HCT116 (cell line): ENCODE results near the gene DIAPH3. TPM values are rescaled to one million over a fixed set of nuclear protein-coding genes. Genes with fewer than 3 reads are reported as not detected.

ENCODE experiments used
- ATAC-seq: fragments of 200-7000 bp; cut with Tn5 transposase; 2 replicates; pipeline ENCODE4 v1.9.1; 2020; ENCODE audit warnings: mild to moderate bottlenecking, moderate library complexity
- BruUV-seq: library from RNA; stranded (reverse); fragments of 400-500 nt; replicated peaks from 2 replicates; lab custom pipeline; 2021; lab: Mats Ljungman, UMichigan
- CTCF ChIA-PET: fragments of 300-600 bp; sonication (Branson Sonifier 250); formaldehyde crosslinking; loops from one replicate; lab custom pipeline; 2021; ENCODE audit warnings: antibody characterized with exemption; lab: Charles Lee
- POLR2A ChIA-PET: fragments of 300-600, 350-600 bp; sonication (Branson Sonifier 250); formaldehyde crosslinking; loops from one replicate; lab custom pipeline; 2021; ENCODE audit warnings: antibody characterized with exemption; lab: Charles Lee
- RAD21 ChIA-PET, 2 experiments: fragments of 300-600 bp; sonication (Branson Sonifier 250); formaldehyde crosslinking; loops; one replicate each; lab custom pipeline; 2023; ENCODE audit warnings: low total read pairs in 2 of 2; ENCODE audit not compliant: uncharacterized antibody in 2 of 2, unreplicated experiment in 2 of 2, low non-redundant PET in 1 of 2; lab: Charles Lee
- DNase-seq: peaks from one replicate; pipeline ENCODE4 v3.0.0-alpha.2; 2010; ENCODE audit warnings: low read depth, low spot score
- H2AFZ ChIP-seq: fragments of 200-600 bp; shearing (Covaris generic), sonication (generic); 2 replicates; pipeline ENCODE4 v1.6.1; 2017; ENCODE audit warnings: low read depth, mixed run types, mixed read lengths, antibody characterized with exemption, low read length; ENCODE audit not compliant: poor library complexity, severe bottlenecking
- H3K27ac ChIP-seq: 2 replicates; pipeline ENCODE4 v1.5.1; 2012; ENCODE audit warnings: low read depth, low read length
- H3K27me3 ChIP-seq: fragments of 200-600 bp; sonication (generic); 2 replicates; pipeline ENCODE4 v1.6.1; 2016; ENCODE audit warnings: mixed run types, low read length, mixed read lengths; ENCODE audit not compliant: insufficient read depth
- H3K36me3 ChIP-seq, 2 experiments: fragments of 200-500 bp in 1 of 2; fragments of 200-600 bp in 1 of 2; sonication (Bioruptor generic) in 1 of 2; sonication (generic) in 1 of 2; 2 replicates each; pipeline versions ENCODE4 v1.5.1 to v1.6.1; 2014 to 2016; ENCODE audit warnings: low read length in 2 of 2, inconsistent platforms in 1 of 2, mixed read lengths in 1 of 2, mixed run types in 1 of 2; ENCODE audit not compliant: insufficient read depth in 2 of 2, control insufficient read depth in 1 of 2
- H3K4me1 ChIP-seq, 2 experiments: fragments of 200-600 bp in 1 of 2; sonication (generic) in 1 of 2; 2 replicates each; pipeline versions ENCODE4 v1.5.1 to v1.6.1; 2012 to 2017; ENCODE audit warnings: low read length in 2 of 2, inconsistent platforms in 1 of 2, mild to moderate bottlenecking in 1 of 2, mixed read lengths in 1 of 2, mixed run types in 1 of 2, moderate library complexity in 1 of 2; ENCODE audit not compliant: insufficient read depth in 2 of 2, control insufficient read depth in 1 of 2
- H3K4me2 ChIP-seq: fragments of 200-600 bp; sonication (generic); 2 replicates; pipeline ENCODE4 v1.6.1; 2017; ENCODE audit warnings: mixed run types, low read length, mixed read lengths
- H3K4me3 ChIP-seq, 2 experiments: fragments of 200-600 bp in 1 of 2; sonication (generic) in 1 of 2; replicated peaks in 1 of 2; 2 replicates each; pipeline ENCODE4 v1.5.1; 2011 to 2016; ENCODE audit warnings: low read length in 2 of 2, control low read depth in 1 of 2, low read depth in 1 of 2, mild to moderate bottlenecking in 1 of 2, mixed read lengths in 1 of 2, mixed run types in 1 of 2
- H3K79me2 ChIP-seq: fragments of 200-600 bp; sonication (generic); 2 replicates; pipeline ENCODE4 v1.6.1; 2017; ENCODE audit warnings: mild to moderate bottlenecking, mixed run types, low read length, moderate library complexity, mixed read lengths; ENCODE audit not compliant: insufficient read depth
- H3K9ac ChIP-seq: fragments of 200-600 bp; sonication (generic); 2 replicates; pipeline ENCODE4 v1.6.1; 2016; ENCODE audit warnings: low read length, mixed read lengths
- H3K9me2 ChIP-seq: fragments of 200-600 bp; sonication (generic), shearing (Covaris generic); 2 replicates; pipeline ENCODE4 v1.6.1; 2017; ENCODE audit warnings: mixed run types, mild to moderate bottlenecking, moderate library complexity; ENCODE audit not compliant: insufficient read depth
- H3K9me3 ChIP-seq, 2 experiments: fragments of 200-500 bp in 1 of 2; fragments of 200-600 bp in 1 of 2; sonication (Bioruptor generic) in 1 of 2; sonication (generic) in 1 of 2; 2 replicates each; pipeline ENCODE4 v1.6.1; 2014 to 2017; ENCODE audit warnings: low read length in 2 of 2, mixed read lengths in 2 of 2, inconsistent platforms in 1 of 2, low read depth in 1 of 2, mild to moderate bottlenecking in 1 of 2, mixed run types in 1 of 2, moderate library complexity in 1 of 2; ENCODE audit not compliant: control insufficient read depth in 1 of 2, insufficient read depth in 1 of 2
- H4K20me1 ChIP-seq: fragments of 200-600 bp; sonication (generic), shearing (Covaris generic); 2 replicates; pipeline ENCODE4 v1.6.1; 2017; ENCODE audit warnings: mixed run types, mild to moderate bottlenecking, moderate library complexity; ENCODE audit not compliant: insufficient read depth
- CEBPB ChIP-seq: IDR thresholded peaks from 2 replicates; pipeline ENCODE4 v1.6.1; 2012; ENCODE audit warnings: low read depth
- ELF1 ChIP-seq: IDR thresholded peaks from 2 replicates; pipeline ENCODE4 v1.6.1; 2012; ENCODE audit warnings: low read depth, borderline replicate concordance
- EZH2 ChIP-seq: fragments of 200-600 bp; sonication (generic); IDR thresholded peaks from 2 replicates; pipeline ENCODE4 v1.6.1; 2017; ENCODE audit warnings: antibody characterized with exemption, mixed run types
- EZH2phosphoT487 ChIP-seq: fragments of 200-600 bp; IDR thresholded peaks from 2 replicates; pipeline ENCODE4 v1.6.1; 2018; ENCODE audit warnings: antibody characterized with exemption, borderline replicate concordance
- FOSL1 ChIP-seq: IDR thresholded peaks from 2 replicates; pipeline ENCODE4 v1.6.1; 2012; ENCODE audit warnings: low read depth
- JUND ChIP-seq: IDR thresholded peaks from 2 replicates; pipeline ENCODE4 v1.6.1; 2012
- MAX ChIP-seq: IDR thresholded peaks from 2 replicates; pipeline ENCODE4 v1.6.1; 2012
- POLR2A ChIP-seq: IDR thresholded peaks from 2 replicates; pipeline ENCODE4 v1.7.0; 2011; ENCODE audit warnings: borderline replicate concordance; ENCODE audit not compliant: insufficient read depth, insufficient read length; ENCODE audit errors: extremely low read depth
- POLR2AphosphoS5 ChIP-seq: IDR thresholded peaks from 2 replicates; pipeline ENCODE4 v1.6.1; 2011; ENCODE audit warnings: mild to moderate bottlenecking, low read depth, low read length, moderate library complexity
- REST ChIP-seq: IDR thresholded peaks from 2 replicates; pipeline ENCODE4 v1.6.1; 2012; ENCODE audit warnings: low read depth
- SIN3A ChIP-seq: IDR thresholded peaks from 2 replicates; pipeline ENCODE4 v1.6.1; 2012; ENCODE audit warnings: low read depth
- SP1 ChIP-seq: IDR thresholded peaks from 2 replicates; pipeline ENCODE4 v1.6.1; 2012; ENCODE audit warnings: low read depth
- SRF ChIP-seq: IDR thresholded peaks from 2 replicates; pipeline ENCODE4 v1.6.1; 2012; ENCODE audit warnings: low read depth
- TCF7L2 ChIP-seq: IDR thresholded peaks from 2 replicates; pipeline ENCODE4 v1.7.0; 2011; ENCODE audit warnings: borderline replicate concordance, inconsistent platforms; ENCODE audit not compliant: insufficient read depth, insufficient read length; ENCODE audit errors: extremely low read depth
- YY1 ChIP-seq: IDR thresholded peaks from 2 replicates; pipeline ENCODE4 v1.6.1; 2011; ENCODE audit warnings: low read length, low read depth, moderate library complexity, mild to moderate bottlenecking; ENCODE audit not compliant: insufficient replicate concordance; ENCODE audit errors: extremely low read depth
- ZNF274 ChIP-seq: fragments of 200-500 bp; sonication (Bioruptor generic); IDR thresholded peaks from 2 replicates; pipeline ENCODE4 v1.6.1; 2014; ENCODE audit warnings: mild to moderate bottlenecking, low read depth, low read length, inconsistent platforms
- intact Hi-C: fragments of 100-400 bp; cut with micrococcal nuclease; formaldehyde crosslinking; loops from 2 replicates; pipeline ENCODE4 v1.10.0; 2022
- total RNA-seq: library from RNA; stranded (reverse); gene quantifications from one replicate; pipeline ENCODE4 v1.2.1, GENCODE V29; 2021; ENCODE audit not compliant: unreplicated experiment
- TF ChIP-seq, protein P1 (sequence below): IDR thresholded peaks from 2 replicates; pipeline ENCODE4 v1.6.1; 2011; ENCODE audit warnings: mild to moderate bottlenecking, low read length, moderate library complexity; ENCODE audit not compliant: insufficient replicate concordance; ENCODE audit errors: extremely low read depth
- TF ChIP-seq, protein P2 (sequence below), 3 experiments: fragments of 200-600 bp in 1 of 3; sonication (generic) in 1 of 3; IDR thresholded peaks in 2 of 3; conservative IDR thresholded peaks in 1 of 3; 2 replicates each; pipeline ENCODE4 v1.5.1; 2012 to 2017; ENCODE audit warnings: low read depth in 2 of 3, low read length in 2 of 3, antibody characterized with exemption in 1 of 3, borderline replicate concordance in 1 of 3, control low read depth in 1 of 3, mild to moderate bottlenecking in 1 of 3, mixed read lengths in 1 of 3, mixed run types in 1 of 3, moderate library complexity in 1 of 3; ENCODE audit not compliant: insufficient read depth in 1 of 3
- TF ChIP-seq, protein P3 (sequence below): IDR thresholded peaks from 2 replicates; pipeline ENCODE4 v1.6.1; 2012

Gene DIAPH3
- total RNA-seq, 1 experiment from 2014 or later, result 22.8 TPM

- Histone ChIP-seq H3K9me3 (no peaks in the 10 kb centered on the region), H3K4me3 (no peak overlapping the region), H3K79me2 (no peaks in the 10 kb centered on the region), H2AFZ (no peak overlapping the region), H3K4me2 (no peak overlapping the region), H4K20me1 (no peaks in the 10 kb centered on the region), H3K27ac (no peak overlapping the region), H3K36me3 (no peaks in the 10 kb centered on the region), H3K9ac (no peak overlapping the region), H3K27me3 (no peaks in the 10 kb centered on the region), H3K4me1 (no peaks in the 10 kb centered on the region), H3K9me2 (no peaks in the 10 kb centered on the region)
- TF ChIP-seq POLR2A (no peak), SRF (no peak), EZH2 (no peak), EZH2phosphoT487 (no peak), FOSL1 (no peak), SIN3A (no peak), POLR2AphosphoS5 (no peak), ELF1 (no peak), TCF7L2 (no peak), CEBPB (no peak), REST (no peak), JUND (no peak), SP1 (no peak), YY1 (no peak), MAX (no peak), ZNF274 (no peak)
- TF ChIP-seq, protein P1, sequence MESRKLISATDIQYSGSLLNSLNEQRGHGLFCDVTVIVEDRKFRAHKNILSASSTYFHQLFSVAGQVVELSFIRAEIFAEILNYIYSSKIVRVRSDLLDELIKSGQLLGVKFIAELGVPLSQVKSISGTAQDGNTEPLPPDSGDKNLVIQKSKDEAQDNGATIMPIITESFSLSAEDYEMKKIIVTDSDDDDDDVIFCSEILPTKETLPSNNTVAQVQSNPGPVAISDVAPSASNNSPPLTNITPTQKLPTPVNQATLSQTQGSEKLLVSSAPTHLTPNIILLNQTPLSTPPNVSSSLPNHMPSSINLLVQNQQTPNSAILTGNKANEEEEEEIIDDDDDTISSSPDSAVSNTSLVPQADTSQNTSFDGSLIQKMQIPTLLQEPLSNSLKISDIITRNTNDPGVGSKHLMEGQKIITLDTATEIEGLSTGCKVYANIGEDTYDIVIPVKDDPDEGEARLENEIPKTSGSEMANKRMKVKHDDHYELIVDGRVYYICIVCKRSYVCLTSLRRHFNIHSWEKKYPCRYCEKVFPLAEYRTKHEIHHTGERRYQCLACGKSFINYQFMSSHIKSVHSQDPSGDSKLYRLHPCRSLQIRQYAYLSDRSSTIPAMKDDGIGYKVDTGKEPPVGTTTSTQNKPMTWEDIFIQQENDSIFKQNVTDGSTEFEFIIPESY, result no peak
- TF ChIP-seq, protein P2, sequence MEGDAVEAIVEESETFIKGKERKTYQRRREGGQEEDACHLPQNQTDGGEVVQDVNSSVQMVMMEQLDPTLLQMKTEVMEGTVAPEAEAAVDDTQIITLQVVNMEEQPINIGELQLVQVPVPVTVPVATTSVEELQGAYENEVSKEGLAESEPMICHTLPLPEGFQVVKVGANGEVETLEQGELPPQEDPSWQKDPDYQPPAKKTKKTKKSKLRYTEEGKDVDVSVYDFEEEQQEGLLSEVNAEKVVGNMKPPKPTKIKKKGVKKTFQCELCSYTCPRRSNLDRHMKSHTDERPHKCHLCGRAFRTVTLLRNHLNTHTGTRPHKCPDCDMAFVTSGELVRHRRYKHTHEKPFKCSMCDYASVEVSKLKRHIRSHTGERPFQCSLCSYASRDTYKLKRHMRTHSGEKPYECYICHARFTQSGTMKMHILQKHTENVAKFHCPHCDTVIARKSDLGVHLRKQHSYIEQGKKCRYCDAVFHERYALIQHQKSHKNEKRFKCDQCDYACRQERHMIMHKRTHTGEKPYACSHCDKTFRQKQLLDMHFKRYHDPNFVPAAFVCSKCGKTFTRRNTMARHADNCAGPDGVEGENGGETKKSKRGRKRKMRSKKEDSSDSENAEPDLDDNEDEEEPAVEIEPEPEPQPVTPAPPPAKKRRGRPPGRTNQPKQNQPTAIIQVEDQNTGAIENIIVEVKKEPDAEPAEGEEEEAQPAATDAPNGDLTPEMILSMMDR (IDR thresholded peaks at IDR 0.05 in 2 of 3, conservative IDR thresholded peaks at IDR 0.05 in 1 of 3; ENCODE audit: borderline replicate concordance in 1 of 3, insufficient read depth in 1 of 3, low read depth in 2 of 3, low read length in 2 of 3), result no peak
- TF ChIP-seq, protein P3, sequence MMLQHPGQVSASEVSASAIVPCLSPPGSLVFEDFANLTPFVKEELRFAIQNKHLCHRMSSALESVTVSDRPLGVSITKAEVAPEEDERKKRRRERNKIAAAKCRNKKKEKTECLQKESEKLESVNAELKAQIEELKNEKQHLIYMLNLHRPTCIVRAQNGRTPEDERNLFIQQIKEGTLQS, result no peak
- intact Hi-C loops, result no loop called here
- ChIA-PET RAD21 (no interaction called here), CTCF (no interaction called here), POLR2A (no interaction called here)
- no TSS peak for BruUV-seq
- DNase-seq (no peak), ATAC-seq (no peak)
Observed at GRCh38 chr13:59978862-59979261, 184.9 kb downstream of the DIAPH3 start.
